GM18858 (cell line): ENCODE measurements around the gene ARID4B.

Experiments used
- ATAC-seq: cut with Tn5 transposase; IDR thresholded peaks from one replicate; pipeline ENCODE4 v1.9.1; 2021; ENCODE audit not compliant: unreplicated experiment

The ARID4B gene

GRCh38 chr1:235131961-235132360, 196.0 kb downstream of the ARID4B start:
- no peak for ATAC-seq

GRCh38 chr1:235130766-235131270, 197.2 kb downstream of the ARID4B start:
- no peak for ATAC-seq

GRCh38 chr1:235129774-235130570, 198.0 kb downstream of the ARID4B start:
- ATAC-seq, result no peak

GRCh38 chr1:235128456-235129328, 199.3 kb downstream of the ARID4B start, which contains the start of gene TOMM20:
TOMM20 (minus strand) TSS chr1:235128837; CDS start chr1:235128715, 122 bp downstream.
- peak; percentile 88 for ATAC-seq

GRCh38 chr1:235127732-235128455, 200.1 kb downstream of the ARID4B start:
- ATAC-seq, result no peak

- ATAC-seq, result no peak
These were observed 200.8 kb downstream of the ARID4B start for GRCh38 chr1:235127203-235127602.

GRCh38 chr1:235124665-235125064, 203.3 kb downstream of the ARID4B start:
- no peak for ATAC-seq

- ATAC-seq, result no peak
These were observed 203.9 kb downstream of the ARID4B start for GRCh38 chr1:235124111-235124510.

GRCh38 chr1:235122348-235122747, 205.6 kb downstream of the ARID4B start:
- no peak for ATAC-seq
